ENCODE results near the gene CTIF. TPM values are rescaled to one million over a fixed set of nuclear protein-coding genes. Genes with fewer than 3 reads are reported as not detected.

CTIF gene
- total RNA-seq, 1 donor from 2014 or later = 48.5 TPM

DNA sequence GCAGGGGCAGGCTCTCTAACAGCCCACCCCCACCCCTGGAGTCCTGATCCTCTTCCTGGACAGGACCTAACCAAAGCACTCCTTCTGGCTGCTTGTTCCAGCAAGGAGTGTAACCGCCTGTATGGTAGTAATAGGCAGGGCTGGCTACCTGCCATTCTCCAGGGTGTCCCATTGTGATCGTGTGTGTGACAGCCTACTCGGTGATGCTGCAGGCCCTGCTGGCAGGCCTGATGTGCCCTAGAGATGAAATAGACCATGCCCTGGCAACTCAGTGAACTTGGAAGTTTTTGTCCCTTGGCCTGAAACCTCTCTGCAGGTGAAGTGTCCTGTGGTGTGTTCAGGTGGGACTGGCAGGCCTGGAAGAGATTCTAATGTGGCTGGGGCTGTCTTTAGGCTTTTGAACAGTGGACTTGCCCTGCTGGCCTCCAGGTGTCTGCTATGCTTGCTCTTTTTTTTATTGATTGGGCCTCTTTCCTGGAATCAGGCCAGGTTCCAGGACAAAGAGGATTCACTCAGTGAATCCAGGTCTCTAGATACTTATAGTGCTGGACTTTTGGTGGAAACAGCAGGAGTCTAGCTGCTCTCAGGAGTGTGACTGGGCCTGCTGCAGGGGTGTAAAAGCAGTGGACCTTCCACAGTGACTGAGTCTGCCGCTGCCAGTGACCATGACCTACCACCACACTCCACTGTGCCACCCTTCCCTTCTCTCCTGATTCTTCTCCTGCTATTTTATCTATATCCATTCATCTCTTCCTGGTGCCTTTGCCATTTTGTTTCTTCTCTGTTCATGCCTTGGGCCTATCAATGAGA, 132.1 kb downstream of the CTIF start:
- H3K27ac Mint-ChIP-seq = no peak overlapping the region
- no peaks in the 10 kb centered on the region for H3K27me3 Mint-ChIP-seq
- no peaks in the 10 kb centered on the region for H3K4me1 Mint-ChIP-seq (ENCODE audit: unreplicated experiment)
- no peak overlapping the region for H3K4me3 Mint-ChIP-seq
- DNase-seq (ENCODE audit: extremely low spot score, unreplicated experiment) = no peak
- H3K9me3 Mint-ChIP-seq = peaks cover 4% of the 10 kb centered on the region
- TF ChIP-seq, protein P1, sequence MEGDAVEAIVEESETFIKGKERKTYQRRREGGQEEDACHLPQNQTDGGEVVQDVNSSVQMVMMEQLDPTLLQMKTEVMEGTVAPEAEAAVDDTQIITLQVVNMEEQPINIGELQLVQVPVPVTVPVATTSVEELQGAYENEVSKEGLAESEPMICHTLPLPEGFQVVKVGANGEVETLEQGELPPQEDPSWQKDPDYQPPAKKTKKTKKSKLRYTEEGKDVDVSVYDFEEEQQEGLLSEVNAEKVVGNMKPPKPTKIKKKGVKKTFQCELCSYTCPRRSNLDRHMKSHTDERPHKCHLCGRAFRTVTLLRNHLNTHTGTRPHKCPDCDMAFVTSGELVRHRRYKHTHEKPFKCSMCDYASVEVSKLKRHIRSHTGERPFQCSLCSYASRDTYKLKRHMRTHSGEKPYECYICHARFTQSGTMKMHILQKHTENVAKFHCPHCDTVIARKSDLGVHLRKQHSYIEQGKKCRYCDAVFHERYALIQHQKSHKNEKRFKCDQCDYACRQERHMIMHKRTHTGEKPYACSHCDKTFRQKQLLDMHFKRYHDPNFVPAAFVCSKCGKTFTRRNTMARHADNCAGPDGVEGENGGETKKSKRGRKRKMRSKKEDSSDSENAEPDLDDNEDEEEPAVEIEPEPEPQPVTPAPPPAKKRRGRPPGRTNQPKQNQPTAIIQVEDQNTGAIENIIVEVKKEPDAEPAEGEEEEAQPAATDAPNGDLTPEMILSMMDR (conservative IDR thresholded peaks at IDR 0.05) = no peak
- H3K36me3 Mint-ChIP-seq = peaks cover 21% of the 10 kb centered on the region

DNA sequence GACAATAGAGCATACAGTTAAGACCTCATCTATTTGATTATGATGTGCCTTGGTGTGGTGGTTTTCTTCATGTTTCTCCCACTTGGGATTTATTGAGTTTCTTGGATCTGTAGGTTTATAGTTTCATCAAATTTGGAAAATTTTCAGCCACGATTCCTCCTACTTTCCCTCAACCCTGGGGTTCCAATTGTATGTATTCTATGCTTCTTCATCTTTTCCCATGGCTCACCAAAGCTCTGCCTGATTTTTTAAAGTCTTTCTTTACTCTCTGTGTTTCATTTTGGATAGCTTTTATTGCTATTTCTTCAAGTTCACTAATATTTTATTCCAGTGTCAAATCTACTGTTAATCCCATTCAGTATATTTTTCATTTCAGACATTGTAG, 132.7 kb downstream of the CTIF start:
- H3K27me3 Mint-ChIP-seq = no peaks in the 10 kb centered on the region
- DNase-seq (ENCODE audit: extremely low spot score, unreplicated experiment) = no peak
- H3K9me3 Mint-ChIP-seq = peaks cover 4% of the 10 kb centered on the region
- H3K36me3 Mint-ChIP-seq = peaks cover 16% of the 10 kb centered on the region
- no peak overlapping the region for H3K27ac Mint-ChIP-seq
- peaks cover under 1% of the 10 kb centered on the region for H3K4me1 Mint-ChIP-seq (ENCODE audit: unreplicated experiment)
- no peak overlapping the region for H3K4me3 Mint-ChIP-seq
- TF ChIP-seq, protein P1 (conservative IDR thresholded peaks at IDR 0.05) = no peak

DNA sequence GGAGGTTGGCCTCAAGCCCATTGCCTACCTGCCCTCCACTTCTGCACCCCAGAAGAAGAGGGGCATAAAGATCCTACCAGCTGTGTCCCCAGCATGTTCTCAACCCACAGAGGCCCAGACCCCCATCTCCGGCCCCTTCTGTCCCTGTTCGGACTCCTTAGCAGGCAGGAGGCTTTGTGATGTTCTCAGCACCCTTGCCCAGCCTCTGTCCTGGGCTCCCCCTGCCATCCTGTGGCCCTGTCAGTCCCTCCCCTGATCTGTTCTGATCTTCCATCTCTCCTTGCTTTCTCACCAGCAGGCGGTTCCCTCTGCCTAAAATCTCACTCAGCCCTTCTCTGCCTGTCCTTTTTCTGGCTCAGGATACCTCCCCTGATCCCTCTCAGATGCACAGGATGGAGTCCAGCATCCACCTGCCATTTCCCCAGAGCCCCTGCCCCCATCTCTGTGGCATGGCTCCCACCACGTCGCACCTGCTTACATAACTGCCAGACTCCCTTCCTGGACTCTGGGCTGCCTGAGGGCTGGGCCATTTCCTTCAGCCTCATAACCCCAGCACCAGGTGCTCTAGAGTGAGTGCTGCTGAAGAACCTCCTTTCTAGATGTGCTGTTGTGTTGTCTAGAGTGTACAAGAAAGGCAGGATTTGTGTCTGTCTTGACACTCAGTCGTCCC, 134.0 kb downstream of the CTIF start:
- H3K27me3 Mint-ChIP-seq = no peaks in the 10 kb centered on the region
- peaks cover 7% of the 10 kb centered on the region for H3K4me1 Mint-ChIP-seq (ENCODE audit: unreplicated experiment)
- peaks cover 13% of the 10 kb centered on the region for H3K36me3 Mint-ChIP-seq
- peaks cover 4% of the 10 kb centered on the region for H3K9me3 Mint-ChIP-seq
- no peak overlapping the region for H3K27ac Mint-ChIP-seq
- TF ChIP-seq, protein P1 (conservative IDR thresholded peaks at IDR 0.05) = no peak
- no peak for DNase-seq (ENCODE audit: extremely low spot score, unreplicated experiment)
- H3K4me3 Mint-ChIP-seq = no peak overlapping the region

DNA sequence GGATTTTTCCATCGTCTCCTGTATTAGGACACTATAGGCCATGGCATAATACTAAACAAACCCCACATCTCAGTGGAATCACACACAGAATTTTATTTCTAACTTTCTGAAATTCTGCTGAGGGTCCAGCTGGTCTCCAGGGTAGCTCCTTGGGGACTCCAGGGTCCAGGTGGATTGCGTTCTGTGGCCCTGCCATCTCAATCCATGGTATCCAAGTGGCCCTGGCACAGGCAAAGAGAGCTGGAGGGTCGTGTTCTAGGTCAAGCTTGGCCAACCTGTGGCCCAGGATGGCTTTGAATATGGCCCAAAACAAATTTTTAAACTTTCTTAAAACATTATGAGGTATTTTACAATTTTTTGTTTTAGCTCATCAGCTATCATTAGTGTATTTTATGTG, 134.6 kb downstream of the CTIF start:
- H3K36me3 Mint-ChIP-seq = peaks cover 13% of the 10 kb centered on the region
- no peaks in the 10 kb centered on the region for H3K27me3 Mint-ChIP-seq

DNA sequence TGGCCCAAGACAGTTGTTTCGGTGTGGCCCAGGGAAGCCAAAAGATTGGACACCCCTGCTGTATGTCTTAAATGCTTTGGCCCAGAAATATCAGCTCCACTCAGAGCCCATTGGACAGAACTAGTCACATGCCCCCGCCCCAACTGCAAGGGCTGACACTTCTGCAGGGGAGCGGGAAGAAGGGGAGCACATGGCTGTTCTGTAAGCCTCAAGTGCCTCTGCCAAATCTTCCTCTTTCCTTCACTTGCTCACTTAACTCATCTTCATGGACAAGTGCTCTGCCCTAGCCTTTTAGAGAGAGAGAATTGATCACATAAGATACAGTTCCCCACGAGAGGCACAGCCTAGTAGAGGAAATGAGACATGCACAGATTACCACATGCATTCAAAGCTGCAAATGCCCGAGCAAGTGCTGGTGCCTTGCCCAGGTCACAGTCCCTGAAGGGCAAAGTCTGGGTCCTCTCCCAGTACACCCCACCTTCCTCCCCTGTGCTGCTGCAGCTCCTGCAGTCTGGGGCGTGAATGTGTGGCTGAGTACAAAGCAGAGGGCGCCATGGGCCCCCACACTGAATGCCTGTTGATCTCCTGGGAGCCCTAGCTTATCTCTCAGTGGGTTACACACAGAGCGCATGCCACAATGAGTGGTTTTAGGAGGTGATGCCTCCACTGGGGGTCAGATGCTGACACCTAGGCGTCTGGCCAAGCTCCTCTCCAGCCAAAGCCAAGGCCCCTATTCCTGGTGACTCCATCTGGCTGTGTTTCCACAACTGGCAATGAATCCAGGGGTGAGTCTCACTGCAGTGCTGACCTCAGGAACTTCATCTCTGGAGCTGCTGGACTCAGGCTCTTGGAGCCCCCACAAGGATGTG, 135.3 kb downstream of the CTIF start:
- H3K27ac Mint-ChIP-seq = no peak overlapping the region
- peaks cover 9% of the 10 kb centered on the region for H3K4me1 Mint-ChIP-seq (ENCODE audit: unreplicated experiment)
- DNase-seq (ENCODE audit: extremely low spot score, unreplicated experiment) = no peak
- peaks cover 13% of the 10 kb centered on the region for H3K36me3 Mint-ChIP-seq
- TF ChIP-seq, protein P1 (conservative IDR thresholded peaks at IDR 0.05) = no peak
- peaks cover 4% of the 10 kb centered on the region for H3K9me3 Mint-ChIP-seq
- no peak overlapping the region for H3K4me3 Mint-ChIP-seq
- H3K27me3 Mint-ChIP-seq = no peaks in the 10 kb centered on the region

More for the DNA sequence above, 134.6 kb downstream of the CTIF start:
- Mint-ChIP-seq H3K9me3 (peaks cover 4% of the 10 kb centered on the region), H3K27ac (no peak overlapping the region), H3K4me1 (ENCODE audit: unreplicated experiment) (peaks cover 9% of the 10 kb centered on the region), H3K4me3 (no peak overlapping the region)
- no peak for DNase-seq (ENCODE audit: extremely low spot score, unreplicated experiment)
- TF ChIP-seq, protein P1 (conservative IDR thresholded peaks at IDR 0.05) = no peak
